ENCODE results near the gene COLEC12. TPM values are rescaled to one million over a fixed set of nuclear protein-coding genes. Genes with fewer than 3 reads are reported as not detected.

Gene COLEC12
- polyA plus RNA-seq (2013, experiment 1 of 2; ENCODE audit: insufficient read length): 32.1 TPM
- polyA plus RNA-seq (2013, experiment 2 of 2; ENCODE audit: insufficient read length): 31.6 TPM

- DNase-seq: no peak
Measured at GRCh38 chr18:500632-501405, at the start of gene COLEC12. Gene COLEC12, minus strand, starts transcription at chr18:500701. Its CDS starts 187 bp downstream, at chr18:500514.

DNA sequence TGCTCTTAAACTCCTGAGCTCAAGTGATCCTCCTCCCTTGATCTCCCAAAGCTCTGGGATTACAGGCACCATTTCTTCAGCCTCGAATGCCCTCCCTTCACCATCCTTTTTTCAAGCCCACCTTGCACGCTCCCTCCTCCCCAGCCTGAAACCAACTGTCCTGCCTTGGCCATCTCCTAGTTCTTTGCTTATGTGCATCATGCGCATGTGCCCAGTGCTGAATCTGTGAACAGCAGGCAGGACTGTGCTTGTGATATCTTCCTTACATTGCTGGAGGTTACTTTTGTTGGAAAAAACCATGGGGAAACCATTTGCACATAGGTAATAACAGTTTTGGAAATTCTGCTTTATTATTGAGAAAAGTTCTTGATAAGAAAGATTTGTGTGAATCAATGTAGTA lies 49.5 kb upstream of the COLEC12 start:
- no peak for DNase-seq

DNA sequence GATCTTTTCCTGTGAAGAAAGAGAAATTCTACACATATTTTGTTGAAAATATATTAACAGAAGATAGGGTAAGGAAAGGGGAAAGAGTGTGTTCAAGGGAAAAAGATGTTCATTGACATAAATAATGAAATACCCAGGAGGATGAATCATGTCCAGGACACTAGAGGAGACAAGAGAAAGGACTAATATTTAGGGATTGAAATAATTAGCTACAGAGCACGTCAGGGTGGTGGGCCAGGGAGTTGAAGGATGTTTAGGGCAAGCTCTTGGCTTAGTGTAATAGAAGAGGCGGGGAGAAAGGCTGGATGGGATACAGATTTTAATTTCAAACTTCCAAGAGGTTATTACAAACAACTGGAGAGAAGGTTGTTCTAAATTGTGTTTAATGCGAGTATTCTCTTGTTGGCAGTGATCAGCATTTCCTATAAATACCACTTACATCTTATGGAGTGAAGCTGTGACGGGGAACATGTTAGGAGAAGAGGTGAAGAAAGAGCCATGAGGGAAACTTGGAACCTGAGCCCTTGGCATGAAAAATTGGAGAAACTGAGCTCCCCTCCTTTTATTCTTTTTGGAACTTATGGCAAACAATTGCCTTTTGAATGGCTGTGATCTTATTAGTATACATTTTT lies 43.1 kb upstream of the COLEC12 start:
- DNase-seq: no peak

DNA sequence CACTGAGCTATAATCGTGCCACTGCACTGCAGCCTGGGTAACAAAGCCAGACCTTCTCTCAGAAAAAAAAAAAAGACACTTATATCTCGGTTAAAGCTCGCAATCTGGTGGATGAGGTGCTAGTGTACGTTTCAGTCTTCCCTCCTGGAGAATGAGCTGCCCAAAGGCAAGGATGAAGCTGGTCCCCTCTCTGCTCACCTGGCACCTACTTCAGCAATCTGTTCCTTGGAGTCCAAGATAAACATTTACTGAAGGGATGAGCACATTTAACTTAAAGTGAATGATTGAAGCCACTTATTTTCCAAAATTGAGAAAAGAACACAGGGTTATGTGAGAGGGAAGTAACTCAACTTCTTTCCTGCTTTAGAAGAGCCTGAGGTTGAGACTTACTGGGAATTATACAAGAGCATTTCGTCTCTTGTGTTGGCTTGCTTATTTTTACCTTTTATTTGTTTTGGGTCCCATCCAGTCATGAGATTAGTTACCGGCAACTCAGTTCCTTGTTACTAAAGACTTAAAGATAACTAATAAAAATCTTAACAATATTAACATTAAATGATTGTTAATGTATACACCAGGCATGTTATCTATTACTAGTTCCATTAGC lies 33.6 kb upstream of the COLEC12 start:
- no peak for DNase-seq

- no peak for DNase-seq
Measured at GRCh38 chr18:532632-533031, 32.1 kb upstream of the COLEC12 start.

DNA sequence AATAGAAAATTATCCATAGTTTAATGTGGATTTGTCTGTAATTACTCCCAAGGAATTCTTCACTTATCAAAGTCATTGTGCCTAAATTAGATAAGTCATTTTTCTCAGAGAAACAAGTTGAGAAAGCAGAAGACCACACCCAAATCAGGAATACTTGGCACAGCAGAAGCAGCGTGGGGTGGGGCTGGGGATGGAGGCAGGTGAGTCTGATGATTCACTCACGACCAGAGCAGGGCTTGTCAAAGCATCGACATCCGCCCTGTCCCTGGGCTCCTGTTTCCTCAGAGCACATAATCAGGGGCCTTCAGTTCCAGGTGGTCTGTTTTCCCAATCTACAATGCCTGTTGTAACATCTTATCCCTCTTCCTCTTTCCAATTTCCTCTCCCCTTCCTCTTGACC lies 31.5 kb upstream of the COLEC12 start:
- DNase-seq: no peak

- no peak for DNase-seq
Measured at GRCh38 chr18:527146-527545, 26.6 kb upstream of the COLEC12 start.

DNA sequence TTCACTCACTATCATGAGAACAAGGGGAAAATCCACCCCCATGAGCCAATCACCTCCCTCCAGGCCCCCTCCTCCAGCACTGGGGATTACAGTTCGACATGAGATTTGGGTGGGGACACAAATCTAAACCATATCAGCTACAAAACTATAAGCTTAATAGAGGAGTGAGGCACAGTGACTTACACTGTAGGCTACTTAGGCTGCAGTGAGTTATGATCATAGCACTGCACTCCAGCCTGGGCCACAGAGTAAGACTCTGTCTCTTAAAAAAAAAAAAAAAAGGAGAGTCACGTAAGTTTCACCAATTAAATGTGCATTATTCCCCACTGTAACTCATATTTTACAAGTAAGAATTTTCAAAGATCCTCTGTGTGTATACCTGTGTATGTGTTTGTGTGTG lies 26.2 kb upstream of the COLEC12 start:
- no peak for DNase-seq

GRCh38 chr18:525036-525797 lies 24.7 kb upstream of the COLEC12 start:
- peak; percentile 48 for DNase-seq

DNA sequence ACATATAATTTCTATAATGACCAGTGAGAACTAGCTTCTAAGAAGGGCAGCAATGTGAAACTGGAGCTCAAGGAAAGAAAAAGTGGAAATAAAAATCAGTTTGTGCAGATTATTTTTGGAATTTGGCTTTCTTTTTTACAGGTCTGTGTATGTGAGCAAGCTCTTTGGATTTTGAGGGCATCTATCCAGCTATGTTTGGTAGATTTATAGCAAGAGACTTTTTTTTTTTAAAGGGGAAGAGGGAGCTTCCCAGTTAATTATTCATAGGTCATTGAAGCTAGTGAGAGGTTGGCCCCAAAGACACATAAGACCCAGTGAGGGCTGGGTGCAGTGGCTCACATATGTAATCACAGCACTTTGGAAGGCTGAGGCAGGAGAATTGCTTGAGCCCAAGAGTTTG lies 24.0 kb upstream of the COLEC12 start:
- peak; percentile 59 for DNase-seq

- no peak for DNase-seq
Measured at GRCh38 chr18:523561-523960, 23.1 kb upstream of the COLEC12 start.

- DNase-seq: peak; percentile 75
Measured at GRCh38 chr18:519019-519879, 18.7 kb upstream of the COLEC12 start.

- DNase-seq: no peak
Measured at GRCh38 chr18:518081-518480, 17.6 kb upstream of the COLEC12 start.

GRCh38 chr18:515838-516237 lies 15.3 kb upstream of the COLEC12 start:
- DNase-seq: no peak

- no peak for DNase-seq
Measured at GRCh38 chr18:515156-515815, 14.8 kb upstream of the COLEC12 start.

DNA sequence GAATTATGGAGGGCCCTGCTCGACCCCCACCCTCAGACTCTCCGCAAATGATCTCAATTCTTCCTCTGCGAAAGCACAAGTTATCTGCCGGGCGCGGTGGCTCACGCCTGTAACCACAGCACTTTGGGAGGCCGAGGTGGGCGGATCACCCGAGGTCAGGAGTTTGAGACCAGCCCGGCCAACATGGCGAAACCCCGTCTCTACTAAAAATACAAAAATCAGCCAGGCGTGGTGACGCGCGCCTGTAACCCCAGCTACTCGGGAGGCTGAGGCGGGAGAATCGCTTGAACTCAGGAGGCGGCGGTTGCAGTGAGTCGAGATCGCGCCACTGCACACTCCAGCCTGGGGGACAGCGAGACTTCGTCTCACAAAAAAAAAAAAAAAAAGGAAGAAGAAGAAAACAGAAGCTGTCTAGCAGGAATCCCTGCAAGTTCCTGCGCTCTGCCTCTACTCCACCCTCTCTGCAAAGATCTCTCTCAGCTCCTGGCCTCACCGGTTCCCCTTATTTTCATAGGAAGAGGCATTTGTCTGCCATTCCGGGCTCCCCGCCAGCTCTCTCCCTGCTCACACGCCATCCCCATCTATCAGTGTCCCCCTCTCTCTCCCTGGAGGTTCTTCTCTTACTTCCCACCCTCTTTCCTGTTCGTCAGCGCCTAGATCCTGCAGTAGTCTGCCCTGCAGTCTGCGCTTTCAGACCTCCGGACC lies 13.5 kb upstream of the COLEC12 start:
- no peak for DNase-seq

DNA sequence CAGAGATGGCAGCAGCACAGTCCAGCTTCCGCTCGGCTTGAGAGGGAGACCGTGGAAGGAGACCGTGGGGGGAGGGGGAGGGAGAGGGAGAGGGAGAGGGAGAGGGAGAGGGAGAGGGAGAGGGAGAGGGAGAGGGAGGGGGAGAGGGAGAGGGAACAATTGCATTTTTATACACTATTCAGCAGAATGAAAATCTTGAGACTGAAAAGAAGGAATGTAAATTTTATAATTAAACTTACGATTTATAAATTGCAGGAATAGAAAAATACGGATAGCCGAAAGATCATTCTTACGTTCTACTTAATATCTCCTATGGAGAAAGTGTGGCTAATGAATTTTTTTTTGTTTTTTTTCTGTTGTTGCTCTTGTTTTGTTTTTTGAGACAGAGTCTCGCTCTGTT lies 12.5 kb upstream of the COLEC12 start:
- no peak for DNase-seq

GRCh38 chr18:508835-509234 lies 8.3 kb upstream of the COLEC12 start:
- no peak for DNase-seq

GRCh38 chr18:507636-508035 lies 7.1 kb upstream of the COLEC12 start:
- no peak for DNase-seq

DNA sequence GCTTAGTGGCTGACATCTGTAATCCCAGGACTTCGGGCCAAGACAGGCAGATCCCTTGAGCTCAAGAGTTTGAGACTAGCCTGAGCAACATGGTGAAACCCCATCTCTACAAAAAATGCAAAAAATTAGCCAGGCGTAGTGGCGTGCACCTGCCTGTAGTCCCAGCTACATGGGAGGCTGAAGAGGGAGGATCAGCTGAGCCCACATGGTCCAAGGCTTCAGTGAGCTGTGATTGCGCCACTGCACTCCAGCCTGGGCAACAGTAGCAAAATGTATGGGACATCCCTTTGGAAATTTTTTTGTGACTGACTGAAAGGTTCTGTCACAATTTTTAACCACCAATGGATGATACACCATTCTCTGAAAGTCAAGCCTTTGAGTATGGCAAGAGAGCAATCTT lies 6.3 kb upstream of the COLEC12 start:
- DNase-seq: no peak

GRCh38 chr18:506264-506663 lies 5.8 kb upstream of the COLEC12 start:
- DNase-seq: peak; percentile 40
